Upper lobe of left lung (tissue), 6 donors: ENCODE data around the gene CST8. TPM values are rescaled to one million over a fixed set of nuclear protein-coding genes. Genes with fewer than 3 reads are reported as not detected.
"Not testable (repeated sequence)": the region's sequence is repeated elsewhere in the genome, so short reads cannot be mapped to it uniquely, and the experiment has no call there.

Experiments
- ATAC-seq, 2 donors: fragments of 200-7000 bp; cut with Tn5 transposase; one replicate each; pipeline ENCODE4 v1.9.1; 2022; ENCODE audit warnings: mild to moderate bottlenecking in 2 of 2, moderate library complexity in 2 of 2; ENCODE audit not compliant: low FRiP score in 2 of 2
- DNase-seq, 2 donors: peaks; one replicate each; pipeline ENCODE4 v3.0.0-alpha.2; 2019 to 2020
- H3K27ac ChIP-seq, 4 donors: fragments of 200-600 bp; sonication (generic); one replicate each; pipeline ENCODE4 v1.5.1; 2016 to 2019
- H3K27me3 ChIP-seq, 4 donors: fragments of 200-600 bp; sonication (generic); one replicate each; pipeline ENCODE4 v1.5.1; 2017 to 2019
- H3K36me3 ChIP-seq, 4 donors: fragments of 200-600 bp; sonication (generic); one replicate each; pipeline ENCODE4 v1.5.1; 2016 to 2019
- H3K4me1 ChIP-seq, 4 donors: fragments of 200-600 bp; sonication (generic); one replicate each; pipeline ENCODE4 v1.5.1; 2018 to 2019
- H3K4me3 ChIP-seq, 4 donors: fragments of 200-600 bp; sonication (generic); one replicate each; pipeline ENCODE4 v1.5.1; 2017 to 2019; ENCODE audit warnings: mild to moderate bottlenecking in 2 of 4, moderate library complexity in 1 of 4
- H3K9me3 ChIP-seq, 4 donors: fragments of 200-600 bp; sonication (generic); one replicate each; pipeline ENCODE4 v1.5.1; 2018 to 2019
- EP300 ChIP-seq, 4 donors: sonication (generic); formaldehyde crosslinking; IDR thresholded peaks; one replicate each; pipeline ENCODE4 v1.5.1; 2017; ENCODE audit warnings: antibody characterized with exemption in 4 of 4, control low read depth in 2 of 4
- POLR2A ChIP-seq, 4 donors: fragments of 450-650 bp; IDR thresholded peaks; one replicate each; pipeline ENCODE4 v1.5.1; 2016 to 2017; ENCODE audit warnings: antibody characterized with exemption in 4 of 4, mild to moderate bottlenecking in 2 of 4
- POLR2AphosphoS5 ChIP-seq, 2 donors: sonication (generic); formaldehyde crosslinking; IDR thresholded peaks; one replicate each; pipeline ENCODE4 v1.5.1; 2017; ENCODE audit warnings: antibody characterized with exemption in 2 of 2
- WGBS, 2 donors: methylation state at CpG; one replicate each; pipeline ENCODE4 v1.1.5; 2017 to 2018; 5-methylcytosine and 5-hydroxymethylcytosine counted together
- total RNA-seq, 6 donors: library from RNA; depleted of rRNA in 4 of 6; stranded (reverse); fragments of >200 nt in 4 of 6; gene quantifications; one replicate each; pipeline versions ENCODE4 v1.1.0 to v1.2.1, GENCODE V29; 2016 to 2021
- TF ChIP-seq, protein P1 (sequence below), 6 experiments: fragments of 450-650 bp in 4 of 6; fragments of 200-600 bp in 2 of 6; sonication (generic) in 2 of 6; IDR thresholded peaks; one replicate each; pipeline ENCODE4 v1.5.1; 2016 to 2019; ENCODE audit warnings: antibody characterized with exemption in 6 of 6
- donor health status: DM: no; HTN: no; CAD: no; lungs with moderate emphysema.
- donor health status: DM: no; HTN: yes; CAD: no; lungs with severe emphysema.

Gene CST8
- total RNA-seq, 6 donors from 2014 or later: not detected

DNA sequence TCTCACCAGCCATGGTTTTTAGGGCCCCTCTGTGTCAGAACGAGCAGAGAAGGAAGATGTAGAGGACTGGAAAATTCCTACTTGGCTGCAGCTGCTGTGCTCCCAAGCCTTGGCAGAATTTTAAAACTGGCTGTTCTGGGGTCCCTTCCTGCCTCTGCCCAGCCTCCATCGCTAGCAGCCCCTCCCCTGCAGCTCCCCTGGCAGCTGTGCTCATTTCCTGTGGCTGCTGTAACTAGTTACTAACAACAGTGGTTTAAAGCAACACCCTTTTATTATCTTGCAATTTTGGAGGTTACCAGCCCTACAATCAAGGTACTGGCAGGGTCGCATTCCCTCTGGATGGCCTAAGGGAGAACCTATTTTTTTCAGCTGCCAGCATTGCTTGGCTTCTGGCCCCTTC is 34.5 kb upstream of the CST8 start:
- no peaks in the 10 kb centered on the region for H3K4me1 ChIP-seq
- ATAC-seq (no peak), DNase-seq (no peak)
- TF ChIP-seq POLR2A (IDR thresholded peaks at IDR 0.05): no peak
- no peak for TF ChIP-seq POLR2AphosphoS5 (IDR thresholded peaks at IDR 0.05)
- TF ChIP-seq, protein P1, sequence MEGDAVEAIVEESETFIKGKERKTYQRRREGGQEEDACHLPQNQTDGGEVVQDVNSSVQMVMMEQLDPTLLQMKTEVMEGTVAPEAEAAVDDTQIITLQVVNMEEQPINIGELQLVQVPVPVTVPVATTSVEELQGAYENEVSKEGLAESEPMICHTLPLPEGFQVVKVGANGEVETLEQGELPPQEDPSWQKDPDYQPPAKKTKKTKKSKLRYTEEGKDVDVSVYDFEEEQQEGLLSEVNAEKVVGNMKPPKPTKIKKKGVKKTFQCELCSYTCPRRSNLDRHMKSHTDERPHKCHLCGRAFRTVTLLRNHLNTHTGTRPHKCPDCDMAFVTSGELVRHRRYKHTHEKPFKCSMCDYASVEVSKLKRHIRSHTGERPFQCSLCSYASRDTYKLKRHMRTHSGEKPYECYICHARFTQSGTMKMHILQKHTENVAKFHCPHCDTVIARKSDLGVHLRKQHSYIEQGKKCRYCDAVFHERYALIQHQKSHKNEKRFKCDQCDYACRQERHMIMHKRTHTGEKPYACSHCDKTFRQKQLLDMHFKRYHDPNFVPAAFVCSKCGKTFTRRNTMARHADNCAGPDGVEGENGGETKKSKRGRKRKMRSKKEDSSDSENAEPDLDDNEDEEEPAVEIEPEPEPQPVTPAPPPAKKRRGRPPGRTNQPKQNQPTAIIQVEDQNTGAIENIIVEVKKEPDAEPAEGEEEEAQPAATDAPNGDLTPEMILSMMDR (IDR thresholded peaks at IDR 0.05): no peak
- no peak for TF ChIP-seq EP300 (IDR thresholded peaks at IDR 0.05)
- H3K36me3 ChIP-seq: no peaks in the 10 kb centered on the region
- H3K4me3 ChIP-seq: no peak overlapping the region
- H3K27me3 ChIP-seq: no peaks in the 10 kb centered on the region
- 45 to 49% methylated on average over 3 of the region's 3 CpGs for WGBS, 2 donors
- H3K27ac ChIP-seq: no peak overlapping the region
- H3K9me3 ChIP-seq: no peaks in the 10 kb centered on the region

DNA sequence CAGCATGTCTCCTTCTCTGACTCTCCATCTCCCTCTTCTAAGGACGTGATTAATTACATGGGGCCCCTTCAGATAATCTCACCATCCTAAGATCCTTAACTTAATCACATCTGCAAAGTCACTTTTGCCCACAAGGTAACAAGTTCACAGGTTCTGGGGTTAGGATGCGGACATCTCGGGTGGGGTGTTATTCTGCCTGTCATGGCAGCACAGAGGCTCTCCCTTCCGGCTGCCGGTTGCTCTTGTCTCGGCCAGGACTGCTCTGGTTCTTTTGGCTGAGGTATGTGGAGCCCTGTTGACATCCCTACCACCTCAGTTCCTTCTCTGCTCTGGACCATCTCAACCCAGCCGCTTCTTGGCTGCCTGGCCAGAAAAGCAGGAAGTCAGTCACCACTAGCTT is 34.0 kb upstream of the CST8 start:
- no peaks in the 10 kb centered on the region for H3K4me1 ChIP-seq
- no peaks in the 10 kb centered on the region for H3K36me3 ChIP-seq
- ATAC-seq: peak in 1 of 2 donors; percentile 9
- 80 to 88% methylated on average over 7 of the region's 7 CpGs for WGBS, 2 donors
- TF ChIP-seq POLR2A (IDR thresholded peaks at IDR 0.05) (no peak), POLR2AphosphoS5 (IDR thresholded peaks at IDR 0.05) (no peak), EP300 (IDR thresholded peaks at IDR 0.05) (no peak)
- TF ChIP-seq, protein P1 (IDR thresholded peaks at IDR 0.05): no peak
- DNase-seq: no peak
- no peak overlapping the region for H3K4me3 ChIP-seq
- no peaks in the 10 kb centered on the region for H3K27me3 ChIP-seq
- no peaks in the 10 kb centered on the region for H3K9me3 ChIP-seq
- H3K27ac ChIP-seq: no peak overlapping the region

DNA sequence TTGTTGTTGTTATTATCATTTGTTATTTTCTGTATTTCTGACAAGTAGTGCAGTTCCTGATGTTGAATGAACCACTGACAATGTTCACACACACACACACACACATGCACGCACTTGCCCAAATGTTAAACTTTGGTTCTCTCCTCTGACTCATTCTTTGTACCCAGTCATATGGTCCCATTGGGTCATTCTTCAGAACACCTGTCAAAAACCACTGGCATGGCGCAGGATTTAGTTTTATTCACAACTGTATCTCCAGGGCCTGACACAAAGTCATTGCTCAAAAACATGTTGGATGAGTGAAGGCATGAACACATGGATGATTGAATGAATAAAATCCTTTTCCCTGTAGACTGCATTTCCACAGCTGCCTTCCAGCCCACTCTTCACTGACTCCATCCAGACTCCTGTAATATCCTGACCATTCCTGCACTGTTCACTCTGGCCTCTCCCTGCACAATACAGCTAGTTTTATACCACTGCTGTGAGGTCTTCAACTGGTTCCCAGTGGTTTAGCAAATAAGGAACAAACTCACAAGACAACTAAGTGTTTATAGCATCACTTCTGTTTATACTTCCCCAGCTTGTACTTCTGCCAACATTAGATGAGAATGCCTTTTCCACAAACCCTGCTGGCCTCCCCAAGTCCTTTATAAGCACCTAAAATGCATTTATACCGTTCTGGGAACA is 31.3 kb upstream of the CST8 start:
- H3K27me3 ChIP-seq: no peaks in the 10 kb centered on the region
- no peaks in the 10 kb centered on the region for H3K36me3 ChIP-seq
- no peaks in the 10 kb centered on the region for H3K4me1 ChIP-seq
- WGBS, 2 donors: 69 to 75% methylated on average over 3 of the region's 3 CpGs
- no peaks in the 10 kb centered on the region for H3K9me3 ChIP-seq
- H3K27ac ChIP-seq: no peak overlapping the region
- ATAC-seq (no peak), DNase-seq (no peak)
- H3K4me3 ChIP-seq: no peak overlapping the region
- TF ChIP-seq EP300 (IDR thresholded peaks at IDR 0.05) (no peak), POLR2A (IDR thresholded peaks at IDR 0.05) (no peak), POLR2AphosphoS5 (IDR thresholded peaks at IDR 0.05) (no peak)
- TF ChIP-seq, protein P1 (IDR thresholded peaks at IDR 0.05): no peak

DNA sequence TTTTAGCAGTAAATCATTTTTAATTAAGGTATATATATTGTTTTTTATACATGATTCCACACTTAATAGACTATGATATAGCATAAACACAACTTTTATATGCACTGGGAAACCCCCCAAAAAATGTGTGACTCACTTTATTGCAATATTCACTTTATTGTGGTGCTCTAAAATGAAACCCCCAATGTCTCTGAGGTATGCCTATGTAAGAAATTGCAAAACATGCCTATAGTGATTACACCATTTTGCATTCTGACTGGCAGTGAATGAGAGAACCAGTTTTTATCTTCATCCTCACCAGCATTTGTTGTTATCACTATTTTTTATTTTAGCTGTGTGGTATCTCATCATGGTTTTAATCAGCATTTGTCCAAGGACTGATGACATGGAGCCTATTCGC is 29.7 kb upstream of the CST8 start:
- H3K4me1 ChIP-seq: no peaks in the 10 kb centered on the region
- DNase-seq: no peak
- peaks cover 0 to 6% (median 4%) of the 10 kb centered on the region in 4 donors for H3K9me3 ChIP-seq
- WGBS, 2 donors: 46 to 91% methylated on average over 1 of the region's 1 CpG
- no peak for ATAC-seq
- H3K27ac ChIP-seq: no peak overlapping the region
- no peaks in the 10 kb centered on the region for H3K27me3 ChIP-seq
- H3K4me3 ChIP-seq: no peak overlapping the region
- H3K36me3 ChIP-seq: no peaks in the 10 kb centered on the region
- TF ChIP-seq, protein P1 (IDR thresholded peaks at IDR 0.05): no peak
- TF ChIP-seq POLR2A (IDR thresholded peaks at IDR 0.05) (no peak), EP300 (IDR thresholded peaks at IDR 0.05) (no peak), POLR2AphosphoS5 (IDR thresholded peaks at IDR 0.05) (no peak)

DNA sequence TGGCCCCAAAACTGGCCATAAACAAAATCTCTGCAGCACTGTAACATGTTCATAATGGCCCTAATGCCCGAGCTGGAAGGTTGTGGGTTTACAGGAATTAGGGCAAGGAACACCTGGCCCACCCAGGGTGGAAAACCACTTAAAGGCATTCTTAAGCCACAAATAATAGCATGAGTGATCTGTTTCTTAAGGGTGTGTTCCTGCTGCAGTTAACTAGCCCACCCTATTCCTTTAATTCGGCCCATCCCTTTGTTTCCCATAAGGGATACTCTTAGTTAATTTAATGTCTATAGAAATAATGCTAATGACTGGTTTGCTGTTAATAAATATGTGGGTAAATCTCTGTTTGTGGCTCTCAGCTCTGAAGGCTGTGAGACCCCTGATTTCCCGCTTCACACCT is 24.0 kb upstream of the CST8 start:
- H3K4me1 ChIP-seq, H3K4me3 ChIP-seq, H3K27me3 ChIP-seq, ATAC-seq, H3K27ac ChIP-seq, DNase-seq, H3K36me3 ChIP-seq: not testable (repeated sequence)
- peaks cover 0 to 23% (median 18%) of the 10 kb centered on the region in 4 donors for H3K9me3 ChIP-seq
- WGBS, 2 donors: 90 to 92% methylated on average over 3 of the region's 3 CpGs

DNA sequence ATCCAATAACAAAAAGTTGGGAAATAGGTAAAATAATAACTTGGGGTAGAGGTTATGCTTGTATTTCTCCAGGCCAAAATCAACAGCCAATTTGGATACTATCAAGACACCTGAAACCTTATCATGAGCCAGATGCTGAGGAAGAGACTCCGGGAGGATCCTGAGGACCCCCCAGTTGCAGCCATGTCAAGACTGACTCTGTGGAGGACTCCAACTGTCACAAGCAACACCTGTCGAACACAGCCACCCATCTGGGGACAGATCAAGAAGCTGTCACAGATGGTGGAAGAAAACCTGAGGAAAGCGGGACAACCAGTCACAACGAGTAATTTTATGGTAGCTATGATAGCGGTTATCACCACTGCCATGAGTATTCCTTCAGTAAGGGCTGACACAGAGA is 18.6 kb upstream of the CST8 start:
- not testable (repeated sequence) for H3K27me3 ChIP-seq, H3K27ac ChIP-seq, H3K36me3 ChIP-seq, H3K9me3 ChIP-seq, H3K4me3 ChIP-seq, H3K4me1 ChIP-seq, DNase-seq, ATAC-seq
- 86 to 92% methylated on average over 5 of the region's 5 CpGs for WGBS, 2 donors

DNA sequence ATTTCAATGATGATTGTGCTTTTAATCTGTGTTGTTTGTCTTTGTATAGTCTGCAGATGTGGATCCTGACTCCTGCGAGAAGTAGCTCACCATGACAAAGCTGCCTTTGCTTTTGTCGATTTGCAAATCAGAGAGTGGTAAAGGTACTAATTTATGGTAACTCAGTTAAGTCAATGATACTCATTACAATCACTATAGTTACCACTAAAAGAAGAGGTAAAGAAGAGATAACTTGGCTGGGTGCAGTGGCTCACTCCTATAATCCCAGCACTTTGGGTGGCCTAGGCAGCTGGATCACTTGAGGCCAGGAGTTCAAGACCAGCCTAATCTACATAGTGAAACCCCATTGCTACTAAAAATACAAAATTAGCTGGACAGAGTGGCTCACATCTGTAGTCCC is 17.6 kb upstream of the CST8 start:
- H3K27ac ChIP-seq, H3K27me3 ChIP-seq, ATAC-seq, H3K4me3 ChIP-seq, DNase-seq, H3K9me3 ChIP-seq, H3K4me1 ChIP-seq, H3K36me3 ChIP-seq: not testable (repeated sequence)
- WGBS, 2 donors: 19 to 39% methylated on average over 2 of the region's 2 CpGs
